CD14-positive monocyte (primary cell): Measurements from ENCODE around the gene NUP93. TPM values are rescaled to one million over a fixed set of nuclear protein-coding genes. Genes with fewer than 3 reads are reported as not detected.

Experiments used
- DNase-seq, 3 donors: peaks; one replicate each; pipeline ENCODE4 v3.0.0-alpha.2; 2011 to 2022
- H2AFZ ChIP-seq: 2 replicates; pipeline ENCODE4 v1.6.0; 2012; ENCODE audit warnings: mild to moderate bottlenecking, low read depth, low read length, inconsistent platforms; ENCODE audit not compliant: insufficient read depth, poor library complexity, severe bottlenecking
- H3K27ac ChIP-seq, 2 donors: 1 replicate in 1 of 2; 2 replicates in 1 of 2; pipeline ENCODE4 v1.5.1; 2012 to 2013; ENCODE audit warnings: low read length in 2 of 2, control low read depth in 1 of 2, inconsistent platforms in 1 of 2, low read depth in 1 of 2, mild to moderate bottlenecking in 1 of 2
- H3K27me3 ChIP-seq, 2 donors: one replicate each; pipeline versions ENCODE4 v1.6.0 to v1.6.1; 2011 to 2013; ENCODE audit warnings: low read length in 2 of 2; ENCODE audit not compliant: control insufficient read depth in 2 of 2, insufficient read depth in 2 of 2
- H3K36me3 ChIP-seq, 2 donors: replicated peaks in 1 of 2; 1 replicate in 1 of 2; 2 replicates in 1 of 2; pipeline versions ENCODE4 v1.5.1 to v1.6.1; 2012 to 2013; ENCODE audit warnings: low read length in 2 of 2, control low read depth in 1 of 2, inconsistent platforms in 1 of 2, mild to moderate bottlenecking in 1 of 2; ENCODE audit not compliant: insufficient read depth in 2 of 2, control insufficient read depth in 1 of 2
- H3K4me1 ChIP-seq, 2 donors: 1 replicate in 1 of 2; 2 replicates in 1 of 2; pipeline versions ENCODE4 v1.5.1 to v1.6.1; 2012 to 2013; ENCODE audit warnings: low read length in 2 of 2, control low read depth in 1 of 2, inconsistent platforms in 1 of 2, mild to moderate bottlenecking in 1 of 2, moderate library complexity in 1 of 2; ENCODE audit not compliant: insufficient read depth in 2 of 2, control insufficient read depth in 1 of 2
- H3K4me2 ChIP-seq: replicated peaks from 2 replicates; pipeline ENCODE3; 2012; ENCODE audit warnings: low read length, moderate library complexity, mild to moderate bottlenecking; ENCODE audit not compliant: poor library complexity, severe bottlenecking; ENCODE audit errors: extremely low read depth
- H3K4me3 ChIP-seq, 3 experiments: fragments of 200-600 bp in 1 of 3; sonication (generic) in 1 of 3; replicated peaks in 1 of 3; 1 replicate in 2 of 3; 2 replicates in 1 of 3; pipeline ENCODE4 v1.5.1; 2011 to 2013; ENCODE audit warnings: low read length in 3 of 3, mild to moderate bottlenecking in 3 of 3, control low read depth in 2 of 3, low read depth in 2 of 3, inconsistent platforms in 1 of 3, moderate library complexity in 1 of 3
- H3K79me2 ChIP-seq: 2 replicates; pipeline ENCODE4 v1.6.0; 2012; ENCODE audit warnings: mild to moderate bottlenecking, control low read depth, inconsistent platforms, low read length, moderate library complexity; ENCODE audit not compliant: insufficient read depth
- H3K9ac ChIP-seq: 2 replicates; pipeline ENCODE4 v1.6.0; 2017; ENCODE audit warnings: low read length, mild to moderate bottlenecking; ENCODE audit not compliant: insufficient read depth, poor library complexity, severe bottlenecking
- H3K9me3 ChIP-seq, 2 donors: replicated peaks in 1 of 2; 1 replicate in 1 of 2; 2 replicates in 1 of 2; pipeline versions ENCODE4 v1.5.1 to v1.6.1; 2012 to 2013; ENCODE audit warnings: low read length in 2 of 2, control low read depth in 1 of 2; ENCODE audit not compliant: control insufficient read depth in 1 of 2, insufficient read depth in 1 of 2
- H4K20me1 ChIP-seq: 2 replicates; pipeline ENCODE4 v1.6.0; 2012; ENCODE audit warnings: mild to moderate bottlenecking, low read length, control low read depth, moderate library complexity; ENCODE audit not compliant: insufficient read depth
- H3K27ac Mint-ChIP-seq, 7 donors: one replicate each; pipeline ENCODE4 v1.8.0; 2020; ENCODE audit warnings: mild to moderate bottlenecking in 7 of 7, mixed read lengths in 7 of 7, moderate library complexity in 6 of 7, inconsistent platforms in 2 of 7
- H3K27me3 Mint-ChIP-seq, 3 donors: one replicate each; pipeline ENCODE4 v1.8.0; 2021 to 2022; ENCODE audit warnings: low read depth in 3 of 3, mild to moderate bottlenecking in 3 of 3, mixed read lengths in 3 of 3, moderate library complexity in 3 of 3, inconsistent platforms in 1 of 3
- H3K36me3 Mint-ChIP-seq, 2 donors: one replicate each; pipeline ENCODE4 v1.8.0; 2020; ENCODE audit warnings: mixed read lengths in 2 of 2, inconsistent platforms in 1 of 2, mild to moderate bottlenecking in 1 of 2
- H3K4me1 Mint-ChIP-seq: one replicate; pipeline ENCODE4 v1.8.0; 2020; ENCODE audit warnings: mild to moderate bottlenecking, mixed read lengths
- H3K4me3 Mint-ChIP-seq, 2 donors: one replicate each; pipeline ENCODE4 v1.8.0; 2020; ENCODE audit warnings: mild to moderate bottlenecking in 2 of 2, mixed read lengths in 2 of 2, moderate library complexity in 1 of 2
- H3K9me3 Mint-ChIP-seq, 7 donors: one replicate each; pipeline ENCODE4 v1.8.0; 2020 to 2022; ENCODE audit warnings: mixed read lengths in 7 of 7, mild to moderate bottlenecking in 6 of 7, moderate library complexity in 6 of 7, inconsistent platforms in 2 of 7
- CTCF ChIP-seq: fragments of 200-600 bp; IDR thresholded peaks from one replicate; pipeline ENCODE4 v1.8.0; 2022; ENCODE audit warnings: antibody characterized with exemption, mild to moderate bottlenecking
- WGBS: methylation state at CpG from one replicate; pipeline ENCODE4 v1.1.5; 2013; ENCODE audit warnings: missing lambda C conversion rate; ENCODE audit not compliant: insufficient coverage; 5-methylcytosine and 5-hydroxymethylcytosine counted together
- intact Hi-C, 2 donors: fragments of 100-400 bp; cut with micrococcal nuclease; formaldehyde crosslinking; loops; one replicate each; pipeline versions ENCODE4 v1.15.0 to v1.15.1; 2023
- polyA plus RNA-seq, 3 donors: library from polyadenylated mRNA; depleted of rRNA in 1 of 3; unstranded in 2 of 3; stranded (reverse) in 1 of 3; fragments of 300-500 nt in 2 of 3; fragments of >200 nt in 1 of 3; fragmentation: Illumina TruSeq in 2 of 3; gene quantifications; 1 replicate in 2 of 3; 2 replicates in 1 of 3; pipeline ENCODE4 v1.2.3, GENCODE V29; 2012 to 2021

The NUP93 gene
- polyA plus RNA-seq, 3 donors: 46.6 to 77.7 (median 59.4) TPM

GRCh38 chr16:56722200-56722842 lies 7.6 kb upstream of the NUP93 start:
- TF ChIP-seq CTCF: no peak
- Histone ChIP-seq H3K4me2 (no peak overlapping the region), H3K36me3 (no peaks in the 10 kb centered on the region), H3K27me3 (peaks cover 0 to 6% of the 10 kb centered on the region in 2 donors), H3K9ac (no peak overlapping the region), H2AFZ (no peak overlapping the region), H3K27ac (no peak overlapping the region), H3K79me2 (no peaks in the 10 kb centered on the region), H4K20me1 (no peaks in the 10 kb centered on the region), H3K4me3 (no peak overlapping the region), H3K9me3 (no peaks in the 10 kb centered on the region), H3K4me1 (no peaks in the 10 kb centered on the region)
- Mint-ChIP-seq H3K4me3 (no peak overlapping the region), H3K27ac (no peak overlapping the region), H3K27me3 (peaks cover 2 to 10% (median 5%) of the 10 kb centered on the region in 3 donors), H3K36me3 (no peaks in the 10 kb centered on the region), H3K9me3 (no peaks in the 10 kb centered on the region), H3K4me1 (no peaks in the 10 kb centered on the region)
- WGBS: no CpG with 5 or more reads among the region's 5 CpGs
- intact Hi-C loops: no loop called here
- no peak for DNase-seq

- H3K27me3 ChIP-seq: peaks cover 0 to 6% of the 10 kb centered on the region in 2 donors
- H3K79me2 ChIP-seq: no peaks in the 10 kb centered on the region
- DNase-seq: no peak
- Mint-ChIP-seq H3K27ac (no peak overlapping the region), H3K4me1 (peaks cover 6% of the 10 kb centered on the region), H3K9me3 (no peaks in the 10 kb centered on the region), H3K4me3 (no peak overlapping the region), H3K27me3 (peaks cover 2 to 10% (median 2%) of the 10 kb centered on the region in 3 donors), H3K36me3 (no peaks in the 10 kb centered on the region)
- H4K20me1 ChIP-seq: no peaks in the 10 kb centered on the region
- peaks cover 2 to 4% of the 10 kb centered on the region in 2 donors for H3K4me1 ChIP-seq
- intact Hi-C loops: no loop called here
- H3K27ac ChIP-seq: no peak overlapping the region
- H2AFZ ChIP-seq: no peak overlapping the region
- WGBS: 100% methylated on average over 2 of the region's 3 CpGs
- no peaks in the 10 kb centered on the region for H3K36me3 ChIP-seq
- no peak overlapping the region for H3K4me2 ChIP-seq
- TF ChIP-seq CTCF: no peak
- no peaks in the 10 kb centered on the region for H3K9me3 ChIP-seq
- H3K9ac ChIP-seq: no peak overlapping the region
- H3K4me3 ChIP-seq: no peak overlapping the region
Measured at GRCh38 chr16:56724191-56724590, 5.7 kb upstream of the NUP93 start.
